Measurements from ENCODE around the gene LAPTM4A.

- TF ChIP-seq EP300 (IDR thresholded peaks at IDR 0.05; ENCODE audit: borderline replicate concordance) (no peak), NFIC (IDR thresholded peaks at IDR 0.05) (no peak), USF1 (IDR thresholded peaks at IDR 0.05) (no peak), CEBPB (IDR thresholded peaks at IDR 0.05) (no peak), YY1 (IDR thresholded peaks at IDR 0.05; ENCODE audit: low read depth) (no peak), FOXM1 (IDR thresholded peaks at IDR 0.05; ENCODE audit: borderline replicate concordance, low read depth) (no peak), EGR1 (IDR thresholded peaks at IDR 0.05) (no peak), CREB1 (IDR thresholded peaks at IDR 0.05; ENCODE audit: low read depth) (no peak)
- TF ChIP-seq, protein P1, sequence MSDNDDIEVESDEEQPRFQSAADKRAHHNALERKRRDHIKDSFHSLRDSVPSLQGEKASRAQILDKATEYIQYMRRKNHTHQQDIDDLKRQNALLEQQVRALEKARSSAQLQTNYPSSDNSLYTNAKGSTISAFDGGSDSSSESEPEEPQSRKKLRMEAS (IDR thresholded peaks at IDR 0.05) = no peak
- TF ChIP-seq, protein P2, sequence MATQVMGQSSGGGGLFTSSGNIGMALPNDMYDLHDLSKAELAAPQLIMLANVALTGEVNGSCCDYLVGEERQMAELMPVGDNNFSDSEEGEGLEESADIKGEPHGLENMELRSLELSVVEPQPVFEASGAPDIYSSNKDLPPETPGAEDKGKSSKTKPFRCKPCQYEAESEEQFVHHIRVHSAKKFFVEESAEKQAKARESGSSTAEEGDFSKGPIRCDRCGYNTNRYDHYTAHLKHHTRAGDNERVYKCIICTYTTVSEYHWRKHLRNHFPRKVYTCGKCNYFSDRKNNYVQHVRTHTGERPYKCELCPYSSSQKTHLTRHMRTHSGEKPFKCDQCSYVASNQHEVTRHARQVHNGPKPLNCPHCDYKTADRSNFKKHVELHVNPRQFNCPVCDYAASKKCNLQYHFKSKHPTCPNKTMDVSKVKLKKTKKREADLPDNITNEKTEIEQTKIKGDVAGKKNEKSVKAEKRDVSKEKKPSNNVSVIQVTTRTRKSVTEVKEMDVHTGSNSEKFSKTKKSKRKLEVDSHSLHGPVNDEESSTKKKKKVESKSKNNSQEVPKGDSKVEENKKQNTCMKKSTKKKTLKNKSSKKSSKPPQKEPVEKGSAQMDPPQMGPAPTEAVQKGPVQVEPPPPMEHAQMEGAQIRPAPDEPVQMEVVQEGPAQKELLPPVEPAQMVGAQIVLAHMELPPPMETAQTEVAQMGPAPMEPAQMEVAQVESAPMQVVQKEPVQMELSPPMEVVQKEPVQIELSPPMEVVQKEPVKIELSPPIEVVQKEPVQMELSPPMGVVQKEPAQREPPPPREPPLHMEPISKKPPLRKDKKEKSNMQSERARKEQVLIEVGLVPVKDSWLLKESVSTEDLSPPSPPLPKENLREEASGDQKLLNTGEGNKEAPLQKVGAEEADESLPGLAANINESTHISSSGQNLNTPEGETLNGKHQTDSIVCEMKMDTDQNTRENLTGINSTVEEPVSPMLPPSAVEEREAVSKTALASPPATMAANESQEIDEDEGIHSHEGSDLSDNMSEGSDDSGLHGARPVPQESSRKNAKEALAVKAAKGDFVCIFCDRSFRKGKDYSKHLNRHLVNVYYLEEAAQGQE (IDR thresholded peaks at IDR 0.05; ENCODE audit: low read depth) = no peak
Measured at GRCh38 chr2:20054931-20055330, 3.5 kb upstream of the LAPTM4A start.

Measured in Ishikawa (cell line).